ENCODE results near the gene NCAPG. TPM values are rescaled to one million over a fixed set of nuclear protein-coding genes. Genes with fewer than 3 reads are reported as not detected.

The NCAPG gene
- total RNA-seq, result 1.1 and 1.5 TPM in 2 replicates

DNA sequence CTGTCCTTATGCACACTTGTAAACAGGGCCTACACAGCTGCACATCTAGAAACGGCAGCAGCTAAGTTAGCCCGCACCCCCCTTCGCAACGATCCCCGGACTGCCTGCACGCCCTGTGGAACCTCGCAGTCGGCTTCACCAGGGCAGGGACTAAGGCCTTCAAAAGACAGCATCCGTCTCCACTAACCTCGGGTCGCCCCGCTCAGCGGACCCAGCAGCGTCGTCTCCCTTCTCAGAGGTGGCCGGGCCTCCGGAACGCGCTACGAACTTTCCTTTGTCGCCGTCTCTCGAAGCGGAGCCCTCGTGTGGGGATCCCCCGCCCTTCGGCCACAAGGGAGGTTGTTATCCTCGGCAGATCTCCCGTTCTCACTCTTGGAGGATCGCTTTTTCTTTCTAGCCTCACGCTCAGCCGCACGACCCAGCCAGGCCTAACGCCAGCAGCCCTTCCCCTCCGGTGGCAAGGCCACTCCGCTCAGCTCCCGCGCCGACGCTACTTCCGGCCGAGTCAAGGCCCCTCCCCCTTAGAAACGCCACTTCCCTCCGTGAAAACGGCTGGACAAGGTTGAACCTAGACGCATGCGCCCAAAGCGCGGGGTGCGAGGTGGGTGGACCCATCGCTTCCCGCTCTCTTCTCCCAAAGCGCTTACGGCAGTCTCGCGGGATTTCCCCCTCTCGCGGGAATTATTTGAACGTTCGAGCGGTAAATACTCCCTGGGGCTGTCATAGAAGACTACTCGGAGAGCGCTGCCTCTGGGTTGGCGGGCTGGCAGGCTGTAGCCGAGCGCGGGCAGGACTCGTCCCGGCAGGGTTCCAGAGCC, at the start of gene NCAPG, which contains the start of gene DCAF16:
Gene NCAPG, plus strand, starts transcription at position 720 of the 818 bp plus-strand sequence. CDS start 99 bp downstream, outside the sequence.
Gene DCAF16, minus strand, starts transcription at position 498 of the 818 bp plus-strand sequence. CDS start 6,616 bp downstream, outside the sequence.
- TF ChIP-seq, protein P1, sequence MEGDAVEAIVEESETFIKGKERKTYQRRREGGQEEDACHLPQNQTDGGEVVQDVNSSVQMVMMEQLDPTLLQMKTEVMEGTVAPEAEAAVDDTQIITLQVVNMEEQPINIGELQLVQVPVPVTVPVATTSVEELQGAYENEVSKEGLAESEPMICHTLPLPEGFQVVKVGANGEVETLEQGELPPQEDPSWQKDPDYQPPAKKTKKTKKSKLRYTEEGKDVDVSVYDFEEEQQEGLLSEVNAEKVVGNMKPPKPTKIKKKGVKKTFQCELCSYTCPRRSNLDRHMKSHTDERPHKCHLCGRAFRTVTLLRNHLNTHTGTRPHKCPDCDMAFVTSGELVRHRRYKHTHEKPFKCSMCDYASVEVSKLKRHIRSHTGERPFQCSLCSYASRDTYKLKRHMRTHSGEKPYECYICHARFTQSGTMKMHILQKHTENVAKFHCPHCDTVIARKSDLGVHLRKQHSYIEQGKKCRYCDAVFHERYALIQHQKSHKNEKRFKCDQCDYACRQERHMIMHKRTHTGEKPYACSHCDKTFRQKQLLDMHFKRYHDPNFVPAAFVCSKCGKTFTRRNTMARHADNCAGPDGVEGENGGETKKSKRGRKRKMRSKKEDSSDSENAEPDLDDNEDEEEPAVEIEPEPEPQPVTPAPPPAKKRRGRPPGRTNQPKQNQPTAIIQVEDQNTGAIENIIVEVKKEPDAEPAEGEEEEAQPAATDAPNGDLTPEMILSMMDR (IDR thresholded peaks at IDR 0.05), result no peak
- peak; percentile 98 for DNase-seq
- ATAC-seq (ENCODE audit: low read depth), result peak; percentile 93
- POLR2A ChIA-PET, result interaction anchor here (0.6 to 2.2 kb wide), 6 partner anchors 12 to 261 kb away, joined by 3 to 23 read pairs (median 4); partner anchors contain the start of gene MED28
- Mint-ChIP-seq H3K4me3 (peak within 1 kb of the TSS; percentile 96), H3K4me1 (peaks cover 57% of the 10 kb centered on the region), H3K9me3 (no peaks in the 10 kb centered on the region), H3K36me3 (ENCODE audit: low read depth) (peaks cover 27% of the 10 kb centered on the region), H3K27ac (peak within 1 kb of the TSS; percentile 96), H3K27me3 (no peaks in the 10 kb centered on the region)
- intact Hi-C loops (cut with micrococcal nuclease), result loop anchor here (1.0 to 5.0 kb wide), 5 partner anchors 196 to 1583 kb away; partner anchors contain the start of genes LAP3, LCORL, MED28 and TAPT1
- CTCF ChIA-PET, result interaction anchor here (1.0 to 4.5 kb wide), 4 partner anchors 12 to 783 kb away, joined by 3 to 40 read pairs (median 4); no protein-coding TSS in a partner anchor

DNA sequence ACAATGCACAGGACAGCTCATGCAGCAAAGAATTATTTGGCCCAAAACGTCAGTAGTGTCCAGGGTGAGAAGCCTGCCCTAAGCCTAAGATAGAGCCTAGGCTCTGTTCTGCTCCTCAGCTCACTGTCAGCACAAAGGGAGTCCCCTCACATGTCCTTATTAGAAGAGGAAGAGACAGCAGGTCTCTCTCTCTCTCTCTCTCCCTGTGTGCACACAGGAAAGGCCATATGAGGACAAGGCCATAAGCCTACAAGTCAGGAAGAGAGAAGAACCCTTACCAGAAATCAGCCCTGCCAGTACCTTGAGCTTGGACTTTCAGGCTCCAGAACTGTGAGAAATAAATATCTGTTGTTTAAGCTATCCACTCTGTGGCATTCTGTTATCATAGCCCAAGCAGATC, 49.7 kb upstream of the NCAPG start:
- H3K27me3 Mint-ChIP-seq, result peaks cover under 1% of the 10 kb centered on the region
- no peak overlapping the region for H3K27ac Mint-ChIP-seq
- TF ChIP-seq, protein P1 (IDR thresholded peaks at IDR 0.05), result no peak
- no peaks in the 10 kb centered on the region for H3K4me1 Mint-ChIP-seq
- DNase-seq (no peak), ATAC-seq (ENCODE audit: low read depth) (no peak)
- H3K36me3 Mint-ChIP-seq (ENCODE audit: low read depth), result no peaks in the 10 kb centered on the region
- H3K4me3 Mint-ChIP-seq, result no peak overlapping the region
- intact Hi-C loops (cut with micrococcal nuclease), result no loop called here
- H3K9me3 Mint-ChIP-seq, result no peaks in the 10 kb centered on the region
- ChIA-PET CTCF (no interaction called here), POLR2A (no interaction called here)

GRCh38 chr4:17762726-17763125, 48.1 kb upstream of the NCAPG start:
- CTCF ChIA-PET, result no interaction called here

GRCh38 chr4:17763416-17763815, 47.4 kb upstream of the NCAPG start:
- H3K27me3 Mint-ChIP-seq, result no peaks in the 10 kb centered on the region
- H3K27ac Mint-ChIP-seq, result no peak overlapping the region
- no peak overlapping the region for H3K4me3 Mint-ChIP-seq
- no peaks in the 10 kb centered on the region for H3K4me1 Mint-ChIP-seq
- TF ChIP-seq, protein P1 (IDR thresholded peaks at IDR 0.05), result no peak
- ATAC-seq (ENCODE audit: low read depth) (no peak), DNase-seq (no peak)
- no peaks in the 10 kb centered on the region for H3K9me3 Mint-ChIP-seq
- POLR2A ChIA-PET, result no interaction called here
- intact Hi-C loops (cut with micrococcal nuclease), result no loop called here
- no peaks in the 10 kb centered on the region for H3K36me3 Mint-ChIP-seq (ENCODE audit: low read depth)
- CTCF ChIA-PET, result no interaction called here

More at GRCh38 chr4:17762726-17763125, 48.1 kb upstream of the NCAPG start:
- no peak for DNase-seq
- intact Hi-C loops (cut with micrococcal nuclease), result no loop called here
- POLR2A ChIA-PET, result no interaction called here
- Mint-ChIP-seq H3K36me3 (ENCODE audit: low read depth) (no peaks in the 10 kb centered on the region), H3K27ac (no peak overlapping the region), H3K4me1 (no peaks in the 10 kb centered on the region), H3K9me3 (no peaks in the 10 kb centered on the region), H3K4me3 (no peak overlapping the region), H3K27me3 (no peaks in the 10 kb centered on the region)
- TF ChIP-seq, protein P1 (IDR thresholded peaks at IDR 0.05), result no peak
- ATAC-seq (ENCODE audit: low read depth), result no peak

DNA sequence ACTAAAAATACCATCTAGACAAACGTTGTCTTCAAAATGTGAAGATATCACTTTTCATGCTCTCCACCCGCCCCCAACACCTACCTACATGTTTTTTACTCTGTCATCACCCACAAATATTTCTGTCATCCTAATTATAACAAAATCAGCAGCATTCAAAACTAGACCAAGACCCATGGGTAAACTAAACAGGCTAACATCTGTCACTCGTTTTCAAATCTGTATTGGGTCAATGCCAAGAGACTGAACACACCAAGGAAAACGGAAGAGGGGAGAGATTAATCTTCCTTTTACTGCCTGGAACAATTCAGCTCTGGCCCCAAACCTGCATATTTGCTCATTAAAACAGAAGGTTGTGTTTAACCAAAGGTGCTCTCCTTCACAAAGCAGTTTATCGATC, 46.8 kb upstream of the NCAPG start:
- no peaks in the 10 kb centered on the region for H3K9me3 Mint-ChIP-seq
- no peaks in the 10 kb centered on the region for H3K27me3 Mint-ChIP-seq
- ATAC-seq (ENCODE audit: low read depth) (no peak), DNase-seq (no peak)
- H3K36me3 Mint-ChIP-seq (ENCODE audit: low read depth), result no peaks in the 10 kb centered on the region
- H3K27ac Mint-ChIP-seq, result no peak overlapping the region
- intact Hi-C loops (cut with micrococcal nuclease), result no loop called here
- no peaks in the 10 kb centered on the region for H3K4me1 Mint-ChIP-seq
- ChIA-PET POLR2A (no interaction called here), CTCF (no interaction called here)
- no peak overlapping the region for H3K4me3 Mint-ChIP-seq
- TF ChIP-seq, protein P1 (IDR thresholded peaks at IDR 0.05), result no peak
